HepG2 (cell line): ENCODE data around the gene COASY. TPM values are rescaled to one million over a fixed set of nuclear protein-coding genes. Genes with fewer than 3 reads are reported as not detected.

Experiments
- AGO1 ChIP-seq: fragments of 200-400 bp; formaldehyde crosslinking; IDR thresholded peaks from 2 replicates; pipeline ENCODE4 v1.6.1; 2017; ENCODE audit warnings: mild to moderate bottlenecking, low read depth, low read length, moderate library complexity; ENCODE audit not compliant: poor library complexity, severe bottlenecking
- LCORL ChIP-seq, 2 experiments: fragments of 450-650 bp in 1 of 2; sonication (generic) in 1 of 2; formaldehyde crosslinking in 1 of 2; IDR thresholded peaks; 2 replicates each; pipeline versions ENCODE4 v1.5.0 to v1.6.1; 2017 to 2020; ENCODE audit warnings: antibody characterized with exemption in 1 of 2, missing genetic modification reagents in 1 of 2
- MEF2D ChIP-seq: sonication (generic); formaldehyde crosslinking; IDR thresholded peaks from 2 replicates; pipeline ENCODE4 v1.5.1; 2020; ENCODE audit warnings: mild to moderate bottlenecking, missing genetic modification reagents
- MTA3 ChIP-seq: sonication (generic); formaldehyde crosslinking; IDR thresholded peaks from 2 replicates; pipeline ENCODE4 v1.4.0; 2020; ENCODE audit warnings: missing genetic modification reagents
- NCOA1 ChIP-seq: sonication (generic); formaldehyde crosslinking; IDR thresholded peaks from 2 replicates; pipeline ENCODE4 v1.9.0; 2021; ENCODE audit warnings: missing genetic modification reagents
- NCOA2 ChIP-seq: sonication (generic); formaldehyde crosslinking; IDR thresholded peaks from 2 replicates; pipeline ENCODE4 v1.8.0; 2022; ENCODE audit warnings: inconsistent platforms
- NCOR1 ChIP-seq: fragments of 200-600 bp; sonication (generic); IDR thresholded peaks from 2 replicates; pipeline ENCODE4 v1.7.0; 2017; ENCODE audit warnings: antibody characterized with exemption, low read length, borderline replicate concordance
- NR2C2 ChIP-seq: sonication (generic); formaldehyde crosslinking; IDR thresholded peaks from 2 replicates; pipeline ENCODE4 v1.4.0; 2020; ENCODE audit warnings: missing genetic modification reagents, mild to moderate bottlenecking, moderate library complexity, borderline replicate concordance
- PHF8 ChIP-seq: sonication (generic); formaldehyde crosslinking; IDR thresholded peaks from 2 replicates; pipeline ENCODE4 v1.5.0; 2020; ENCODE audit warnings: missing genetic modification reagents
- PPARG ChIP-seq: conservative IDR thresholded peaks from 2 replicates; pipeline ENCODE4 v1.6.1; 2016; ENCODE audit warnings: missing biosample characterization, missing genetic modification reagents
- SOX6 ChIP-seq, 2 experiments: fragments of 450-650 bp in 1 of 2; sonication (generic) in 1 of 2; formaldehyde crosslinking in 1 of 2; IDR thresholded peaks; 2 replicates each; pipeline versions ENCODE4 v1.4.0 to v1.6.1; 2017 to 2020; ENCODE audit warnings: antibody characterized with exemption in 1 of 2, mild to moderate bottlenecking in 1 of 2, missing genetic modification reagents in 1 of 2
- U2AF1 ChIP-seq: fragments of 200-400 bp; formaldehyde crosslinking; optimal IDR thresholded peaks from 2 replicates; pipeline ENCODE3; 2017; ENCODE audit warnings: mild to moderate bottlenecking, low read depth, low read length
- YY1 ChIP-seq: IDR thresholded peaks from 2 replicates; pipeline ENCODE4 v1.6.1; 2011; ENCODE audit warnings: low read length, low read depth, moderate library complexity, mild to moderate bottlenecking; ENCODE audit not compliant: insufficient read depth, insufficient replicate concordance
- ZBTB7B ChIP-seq: sonication (generic); formaldehyde crosslinking; IDR thresholded peaks from 2 replicates; pipeline ENCODE4 v1.4.0; 2020; ENCODE audit warnings: missing genetic modification reagents
- ZNF17 ChIP-seq: sonication (generic); formaldehyde crosslinking; IDR thresholded peaks from 2 replicates; pipeline ENCODE4 v1.5.0; 2020; ENCODE audit warnings: mild to moderate bottlenecking, missing genetic modification reagents
- ZNF329 ChIP-seq: sonication (generic); formaldehyde crosslinking; IDR thresholded peaks from 2 replicates; pipeline ENCODE4 v1.9.0; 2021; ENCODE audit warnings: low read depth, mild to moderate bottlenecking, missing genetic modification reagents
- ZNF564 ChIP-seq: sonication (generic); formaldehyde crosslinking; IDR thresholded peaks from 2 replicates; pipeline ENCODE4 v1.8.1; 2023; ENCODE audit warnings: mild to moderate bottlenecking, missing genetic modification reagents
- ZNF709 ChIP-seq: sonication (generic); formaldehyde crosslinking; IDR thresholded peaks from 2 replicates; pipeline ENCODE4 v1.5.0; 2020; ENCODE audit warnings: mild to moderate bottlenecking, missing genetic modification reagents
- polyA plus RNA-seq, 8 experiments: library from polyadenylated mRNA; depleted of rRNA in 3 of 8; stranded (reverse) in 7 of 8; unstranded in 1 of 8; fragments of >200 nt; fragmentation: Illumina TruSeq in 4 of 8; extraction: Trizol in 4 of 8; gene quantifications; 2 replicates each; pipeline versions ENCODE4 v1.2.1 to v1.2.3, GENCODE V29; 2011 to 2016; ENCODE audit warnings: low read depth in 4 of 8, missing spikeins in 1 of 8, mixed read lengths in 1 of 8; ENCODE audit not compliant: insufficient read depth in 1 of 8
- total RNA-seq, 5 experiments: library from RNA; depleted of rRNA; stranded (reverse); fragments of >200 nt; fragmentation: Illumina TruSeq; extraction: Trizol; gene quantifications; 2 replicates each; pipeline ENCODE4 v1.2.3, GENCODE V29; 2016; ENCODE audit warnings: low read depth in 1 of 5
- TF ChIP-seq, protein P1 (sequence below): sonication (generic); formaldehyde crosslinking; IDR thresholded peaks from 2 replicates; pipeline ENCODE4 v1.9.0; 2022; ENCODE audit warnings: low read depth, missing genetic modification reagents
- TF ChIP-seq, protein P2 (sequence below): sonication (generic); formaldehyde crosslinking; conservative IDR thresholded peaks from 2 replicates; pipeline ENCODE4 v1.4.0; 2020; ENCODE audit warnings: mild to moderate bottlenecking, missing genetic modification reagents, moderate library complexity
- TF ChIP-seq, protein P3 (sequence below): IDR thresholded peaks from 2 replicates; pipeline ENCODE4 v1.6.1; 2012; ENCODE audit warnings: inconsistent platforms
- TF ChIP-seq, protein P4 (sequence below): sonication (generic); formaldehyde crosslinking; IDR thresholded peaks from 2 replicates; pipeline ENCODE4 v1.8.1; 2022; ENCODE audit warnings: low read depth, mild to moderate bottlenecking, missing genetic modification reagents

COASY gene
- total and polyA plus RNA-seq, 2 of the 13 experiments (the other 11 are each of a cell fraction or from before 2014, with no cell fraction given), result 90.7 to 125 TPM

- 0 out of 2 replicates have a peak, but pooled peaks have one; percentile 28 for TF ChIP-seq NCOA1 (CRISPR knock-in tag)
- TF ChIP-seq ZBTB7B, result peak; percentile 96
- TF ChIP-seq MTA3, result no peak
- peak; percentile 81 for TF ChIP-seq YY1
- no peak for TF ChIP-seq LCORL (IDR thresholded peaks at IDR 0.05)
- TF ChIP-seq LCORL (CRISPR knock-in tag; IDR thresholded peaks at IDR 0.05), result peak; percentile 97
- TF ChIP-seq AGO1, result no peak
- TF ChIP-seq NR2C2 (CRISPR knock-in tag), result peak; percentile 57; the same call in 1 of the 2 replicates
- TF ChIP-seq ZNF564, result peak; percentile 96
- TF ChIP-seq U2AF1, result no peak
- no peak for TF ChIP-seq SOX6 (IDR thresholded peaks at IDR 0.05)
- peak; percentile 64 for TF ChIP-seq SOX6 (CRISPR knock-in tag; IDR thresholded peaks at IDR 0.05)
- peak; percentile 42; the same call in 1 of the 2 replicates for TF ChIP-seq ZNF709 (CRISPR knock-in tag)
- TF ChIP-seq, protein P1, sequence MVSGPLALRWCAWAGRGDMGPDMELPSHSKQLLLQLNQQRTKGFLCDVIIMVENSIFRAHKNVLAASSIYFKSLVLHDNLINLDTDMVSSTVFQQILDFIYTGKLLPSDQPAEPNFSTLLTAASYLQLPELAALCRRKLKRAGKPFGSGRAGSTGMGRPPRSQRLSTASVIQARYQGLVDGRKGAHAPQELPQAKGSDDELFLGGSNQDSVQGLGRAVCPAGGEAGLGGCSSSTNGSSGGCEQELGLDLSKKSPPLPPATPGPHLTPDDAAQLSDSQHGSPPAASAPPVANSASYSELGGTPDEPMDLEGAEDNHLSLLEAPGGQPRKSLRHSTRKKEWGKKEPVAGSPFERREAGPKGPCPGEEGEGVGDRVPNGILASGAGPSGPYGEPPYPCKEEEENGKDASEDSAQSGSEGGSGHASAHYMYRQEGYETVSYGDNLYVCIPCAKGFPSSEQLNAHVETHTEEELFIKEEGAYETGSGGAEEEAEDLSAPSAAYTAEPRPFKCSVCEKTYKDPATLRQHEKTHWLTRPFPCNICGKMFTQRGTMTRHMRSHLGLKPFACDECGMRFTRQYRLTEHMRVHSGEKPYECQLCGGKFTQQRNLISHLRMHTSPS (CRISPR knock-in tag), result 0 out of 2 replicates have a peak, but pooled peaks have one; percentile 4
- peak; percentile 53; the same call in 1 of the 2 replicates for TF ChIP-seq PPARG (CRISPR knock-in tag)
- TF ChIP-seq, protein P2, sequence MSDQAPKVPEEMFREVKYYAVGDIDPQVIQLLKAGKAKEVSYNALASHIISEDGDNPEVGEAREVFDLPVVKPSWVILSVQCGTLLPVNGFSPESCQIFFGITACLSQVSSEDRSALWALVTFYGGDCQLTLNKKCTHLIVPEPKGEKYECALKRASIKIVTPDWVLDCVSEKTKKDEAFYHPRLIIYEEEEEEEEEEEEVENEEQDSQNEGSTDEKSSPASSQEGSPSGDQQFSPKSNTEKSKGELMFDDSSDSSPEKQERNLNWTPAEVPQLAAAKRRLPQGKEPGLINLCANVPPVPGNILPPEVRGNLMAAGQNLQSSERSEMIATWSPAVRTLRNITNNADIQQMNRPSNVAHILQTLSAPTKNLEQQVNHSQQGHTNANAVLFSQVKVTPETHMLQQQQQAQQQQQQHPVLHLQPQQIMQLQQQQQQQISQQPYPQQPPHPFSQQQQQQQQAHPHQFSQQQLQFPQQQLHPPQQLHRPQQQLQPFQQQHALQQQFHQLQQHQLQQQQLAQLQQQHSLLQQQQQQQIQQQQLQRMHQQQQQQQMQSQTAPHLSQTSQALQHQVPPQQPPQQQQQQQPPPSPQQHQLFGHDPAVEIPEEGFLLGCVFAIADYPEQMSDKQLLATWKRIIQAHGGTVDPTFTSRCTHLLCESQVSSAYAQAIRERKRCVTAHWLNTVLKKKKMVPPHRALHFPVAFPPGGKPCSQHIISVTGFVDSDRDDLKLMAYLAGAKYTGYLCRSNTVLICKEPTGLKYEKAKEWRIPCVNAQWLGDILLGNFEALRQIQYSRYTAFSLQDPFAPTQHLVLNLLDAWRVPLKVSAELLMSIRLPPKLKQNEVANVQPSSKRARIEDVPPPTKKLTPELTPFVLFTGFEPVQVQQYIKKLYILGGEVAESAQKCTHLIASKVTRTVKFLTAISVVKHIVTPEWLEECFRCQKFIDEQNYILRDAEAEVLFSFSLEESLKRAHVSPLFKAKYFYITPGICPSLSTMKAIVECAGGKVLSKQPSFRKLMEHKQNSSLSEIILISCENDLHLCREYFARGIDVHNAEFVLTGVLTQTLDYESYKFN, result peak; percentile 81
- no peak for TF ChIP-seq ZNF17 (CRISPR knock-in tag)
- TF ChIP-seq, protein P3, sequence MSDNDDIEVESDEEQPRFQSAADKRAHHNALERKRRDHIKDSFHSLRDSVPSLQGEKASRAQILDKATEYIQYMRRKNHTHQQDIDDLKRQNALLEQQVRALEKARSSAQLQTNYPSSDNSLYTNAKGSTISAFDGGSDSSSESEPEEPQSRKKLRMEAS, result 0 out of 2 replicates have a peak, but pooled peaks have one; percentile 19
- 0 out of 2 replicates have a peak, but pooled peaks have one; percentile 16 for TF ChIP-seq MEF2D (CRISPR knock-in tag)
- TF ChIP-seq PHF8, result no peak
- TF ChIP-seq NCOA2 (CRISPR knock-in tag), result peak; percentile 65
- no peak for TF ChIP-seq ZNF329
- peak; percentile 87 for TF ChIP-seq NCOR1
- TF ChIP-seq, protein P4, sequence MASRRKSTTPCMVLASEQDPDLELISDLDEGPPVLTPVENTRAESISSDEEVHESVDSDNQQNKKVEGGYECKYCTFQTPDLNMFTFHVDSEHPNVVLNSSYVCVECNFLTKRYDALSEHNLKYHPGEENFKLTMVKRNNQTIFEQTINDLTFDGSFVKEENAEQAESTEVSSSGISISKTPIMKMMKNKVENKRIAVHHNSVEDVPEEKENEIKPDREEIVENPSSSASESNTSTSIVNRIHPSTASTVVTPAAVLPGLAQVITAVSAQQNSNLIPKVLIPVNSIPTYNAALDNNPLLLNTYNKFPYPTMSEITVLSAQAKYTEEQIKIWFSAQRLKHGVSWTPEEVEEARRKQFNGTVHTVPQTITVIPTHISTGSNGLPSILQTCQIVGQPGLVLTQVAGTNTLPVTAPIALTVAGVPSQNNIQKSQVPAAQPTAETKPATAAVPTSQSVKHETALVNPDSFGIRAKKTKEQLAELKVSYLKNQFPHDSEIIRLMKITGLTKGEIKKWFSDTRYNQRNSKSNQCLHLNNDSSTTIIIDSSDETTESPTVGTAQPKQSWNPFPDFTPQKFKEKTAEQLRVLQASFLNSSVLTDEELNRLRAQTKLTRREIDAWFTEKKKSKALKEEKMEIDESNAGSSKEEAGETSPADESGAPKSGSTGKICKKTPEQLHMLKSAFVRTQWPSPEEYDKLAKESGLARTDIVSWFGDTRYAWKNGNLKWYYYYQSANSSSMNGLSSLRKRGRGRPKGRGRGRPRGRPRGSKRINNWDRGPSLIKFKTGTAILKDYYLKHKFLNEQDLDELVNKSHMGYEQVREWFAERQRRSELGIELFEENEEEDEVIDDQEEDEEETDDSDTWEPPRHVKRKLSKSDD (CRISPR knock-in tag), result peak; percentile 43; the same call in 1 of the 2 replicates
These were observed 39.6 kb upstream of the COASY start (continued) for GRCh38 chr17:42522263-42522790.
